ENCODE data around the gene IGF2.

IGF2 gene

GRCh38 chr11:2137202-2138067 is 1.8 kb downstream of the IGF2 start:
- in situ Hi-C loops (cut with MboI; ENCODE audit: low sequenced_read_pairs) = no loop called here

GRCh38 chr11:2136952-2137201 is 2.3 kb downstream of the IGF2 start:
- in situ Hi-C loops (cut with MboI; ENCODE audit: low sequenced_read_pairs) = no loop called here

- in situ Hi-C loops (cut with MboI; ENCODE audit: low sequenced_read_pairs) = no loop called here
Measured at GRCh38 chr11:2136209-2136951, 2.8 kb downstream of the IGF2 start.

GRCh38 chr11:2135648-2136201 is 3.5 kb downstream of the IGF2 start:
- in situ Hi-C loops (cut with MboI; ENCODE audit: low sequenced_read_pairs) = no loop called here

- in situ Hi-C loops (cut with MboI; ENCODE audit: low sequenced_read_pairs) = no loop called here
Measured at GRCh38 chr11:2135018-2135569, 4.1 kb downstream of the IGF2 start.

GRCh38 chr11:2134022-2135010 is 4.9 kb downstream of the IGF2 start:
- in situ Hi-C loops (cut with MboI; ENCODE audit: low sequenced_read_pairs) = no loop called here

GRCh38 chr11:2133241-2134021 is 5.8 kb downstream of the IGF2 start:
- in situ Hi-C loops (cut with MboI; ENCODE audit: low sequenced_read_pairs) = no loop called here

- in situ Hi-C loops (cut with MboI; ENCODE audit: low sequenced_read_pairs) = no loop called here
Measured at GRCh38 chr11:2132874-2133240, 6.3 kb downstream of the IGF2 start.

- in situ Hi-C loops (cut with MboI; ENCODE audit: low sequenced_read_pairs) = no loop called here
Measured at GRCh38 chr11:2132246-2132645, 6.9 kb downstream of the IGF2 start.

- in situ Hi-C loops (cut with MboI; ENCODE audit: low sequenced_read_pairs) = no loop called here
Measured at GRCh38 chr11:2131371-2132236, 7.6 kb downstream of the IGF2 start.

- in situ Hi-C loops (cut with MboI; ENCODE audit: low sequenced_read_pairs) = no loop called here
Measured at GRCh38 chr11:2130881-2131352, 8.3 kb downstream of the IGF2 start.

GRCh38 chr11:2129699-2130366 is 9.4 kb downstream of the IGF2 start:
- in situ Hi-C loops (cut with MboI; ENCODE audit: low sequenced_read_pairs) = no loop called here

- in situ Hi-C loops (cut with MboI; ENCODE audit: low sequenced_read_pairs) = no loop called here
Measured at GRCh38 chr11:2129308-2129698, 9.9 kb downstream of the IGF2 start.

- in situ Hi-C loops (cut with MboI; ENCODE audit: low sequenced_read_pairs) = no loop called here
Measured at GRCh38 chr11:2128511-2129307, 10.5 kb downstream of the IGF2 start.

GRCh38 chr11:2128130-2128510 is 11.1 kb downstream of the IGF2 start:
- in situ Hi-C loops (cut with MboI; ENCODE audit: low sequenced_read_pairs) = no loop called here

GRCh38 chr11:2127482-2128129 is 11.6 kb downstream of the IGF2 start:
- in situ Hi-C loops (cut with MboI; ENCODE audit: low sequenced_read_pairs) = no loop called here

GRCh38 chr11:2126520-2127085 is 12.6 kb downstream of the IGF2 start:
- in situ Hi-C loops (cut with MboI; ENCODE audit: low sequenced_read_pairs) = no loop called here

Data from hTERT RPE-1 (cell line).